CD4-positive, alpha-beta T cell treated with Interleukin-4 for 4 hours (primary cell): Measurements from ENCODE around the gene FANCC.

Experiments used
- DNase-seq: peaks from one replicate; pipeline ENCODE4 v3.0.0-alpha.2; 2020

FANCC gene

GRCh38 chr9:95095641-95096355, 221.7 kb downstream of the FANCC start:
- no peak for DNase-seq

- DNase-seq = no peak
Measured at GRCh38 chr9:95094002-95094401, 223.5 kb downstream of the FANCC start.

GRCh38 chr9:95093586-95093985, 223.9 kb downstream of the FANCC start:
- no peak for DNase-seq

GRCh38 chr9:95092262-95093072, 225.0 kb downstream of the FANCC start:
- DNase-seq = no peak

GRCh38 chr9:95091601-95092261, 225.8 kb downstream of the FANCC start:
- DNase-seq = no peak

GRCh38 chr9:95090871-95091577, 226.5 kb downstream of the FANCC start:
- DNase-seq = no peak

GRCh38 chr9:95090023-95090791, 227.3 kb downstream of the FANCC start:
- DNase-seq = no peak

- DNase-seq = no peak
Measured at GRCh38 chr9:95089257-95090022, 228.1 kb downstream of the FANCC start.

GRCh38 chr9:95088421-95089161, 228.9 kb downstream of the FANCC start:
- DNase-seq = no peak

- DNase-seq = no peak
Measured at GRCh38 chr9:95087659-95088242, 229.8 kb downstream of the FANCC start.

GRCh38 chr9:95086564-95086955, 230.9 kb downstream of the FANCC start:
- no peak for DNase-seq

- no peak for DNase-seq
Measured at GRCh38 chr9:95085861-95086563, 231.5 kb downstream of the FANCC start.

GRCh38 chr9:95085036-95085770, 232.3 kb downstream of the FANCC start:
- DNase-seq = no peak

GRCh38 chr9:95084254-95084934, 233.1 kb downstream of the FANCC start:
- no peak for DNase-seq

GRCh38 chr9:95083086-95083768, 234.3 kb downstream of the FANCC start:
- no peak for DNase-seq

GRCh38 chr9:95082401-95083084, 235.0 kb downstream of the FANCC start:
- no peak for DNase-seq

GRCh38 chr9:95081998-95082397, 235.5 kb downstream of the FANCC start:
- no peak for DNase-seq
